ENCODE data around the gene RAD21L1.
A peak's percentile ranks its signal among the peaks of the same experiment; 100 is the strongest.

The RAD21L1 gene

DNA sequence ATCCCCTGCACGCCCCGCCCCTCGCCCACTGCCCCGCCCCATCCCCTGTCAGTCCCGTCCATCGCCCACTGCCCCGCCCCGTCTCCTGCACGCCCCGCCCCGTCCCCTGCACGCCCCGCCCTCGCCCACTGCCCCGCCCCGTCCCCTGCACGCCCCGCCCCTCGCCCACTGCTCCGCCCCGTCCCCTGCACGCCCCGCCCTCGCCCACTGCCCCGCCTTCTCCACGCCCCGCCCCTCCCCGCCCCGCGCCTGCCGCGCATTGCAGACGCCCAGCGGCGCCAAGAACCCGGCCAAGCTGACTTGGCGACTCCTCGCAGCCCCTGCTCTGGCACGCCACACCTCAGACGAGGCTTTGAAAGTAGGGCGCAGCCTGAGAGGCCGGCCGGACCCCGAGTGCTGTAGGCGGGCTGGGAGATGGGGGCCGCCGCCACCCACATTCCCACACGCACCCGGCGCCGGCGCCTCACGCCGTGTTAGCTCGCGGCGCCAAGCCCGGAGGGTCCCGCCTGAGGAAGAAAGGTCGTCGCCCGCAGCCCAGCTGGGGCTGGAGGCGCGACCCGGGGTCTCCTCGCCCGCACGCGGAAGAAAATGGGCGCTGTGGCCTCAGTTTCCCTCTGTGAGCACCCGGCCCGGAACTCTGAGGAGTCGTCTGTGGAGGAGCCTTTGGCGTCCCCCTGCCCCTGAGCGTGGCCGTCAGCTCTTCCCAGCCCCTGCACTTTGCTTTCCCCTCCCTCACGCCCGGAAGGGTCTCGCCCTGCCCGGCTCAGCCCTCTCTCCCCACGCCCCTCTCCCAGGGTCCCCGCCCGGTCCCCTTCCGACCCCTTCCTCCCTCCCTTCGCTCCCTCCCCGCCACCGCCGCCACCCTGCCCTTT is at the start of gene RAD21L1:
Gene RAD21L1 (plus strand): TSS at position 262 of the 872 bp plus-strand sequence. CDS start 2,410 bp downstream, outside the sequence.
- TF ChIP-seq, protein P1, sequence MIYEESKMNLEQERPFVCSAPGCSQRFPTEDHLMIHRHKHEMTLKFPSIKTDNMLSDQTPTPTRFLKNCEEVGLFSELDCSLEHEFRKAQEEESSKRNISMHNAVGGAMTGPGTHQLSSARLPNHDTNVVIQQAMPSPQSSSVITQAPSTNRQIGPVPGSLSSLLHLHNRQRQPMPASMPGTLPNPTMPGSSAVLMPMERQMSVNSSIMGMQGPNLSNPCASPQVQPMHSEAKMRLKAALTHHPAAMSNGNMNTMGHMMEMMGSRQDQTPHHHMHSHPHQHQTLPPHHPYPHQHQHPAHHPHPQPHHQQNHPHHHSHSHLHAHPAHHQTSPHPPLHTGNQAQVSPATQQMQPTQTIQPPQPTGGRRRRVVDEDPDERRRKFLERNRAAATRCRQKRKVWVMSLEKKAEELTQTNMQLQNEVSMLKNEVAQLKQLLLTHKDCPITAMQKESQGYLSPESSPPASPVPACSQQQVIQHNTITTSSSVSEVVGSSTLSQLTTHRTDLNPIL (CRISPR knock-in tag; IDR thresholded peaks at IDR 0.05; ENCODE audit: low read depth): no peak
- TF ChIP-seq ISL1 (CRISPR knock-in tag; IDR thresholded peaks at IDR 0.05) (no peak), ZNF8 (CRISPR knock-in tag; IDR thresholded peaks at IDR 0.05) (no peak), TCF4 (CRISPR knock-in tag; IDR thresholded peaks at IDR 0.05; ENCODE audit: borderline replicate concordance) (no peak), ZC3H10 (CRISPR knock-in tag; IDR thresholded peaks at IDR 0.05) (no peak)
- TF ChIP-seq, protein P2, sequence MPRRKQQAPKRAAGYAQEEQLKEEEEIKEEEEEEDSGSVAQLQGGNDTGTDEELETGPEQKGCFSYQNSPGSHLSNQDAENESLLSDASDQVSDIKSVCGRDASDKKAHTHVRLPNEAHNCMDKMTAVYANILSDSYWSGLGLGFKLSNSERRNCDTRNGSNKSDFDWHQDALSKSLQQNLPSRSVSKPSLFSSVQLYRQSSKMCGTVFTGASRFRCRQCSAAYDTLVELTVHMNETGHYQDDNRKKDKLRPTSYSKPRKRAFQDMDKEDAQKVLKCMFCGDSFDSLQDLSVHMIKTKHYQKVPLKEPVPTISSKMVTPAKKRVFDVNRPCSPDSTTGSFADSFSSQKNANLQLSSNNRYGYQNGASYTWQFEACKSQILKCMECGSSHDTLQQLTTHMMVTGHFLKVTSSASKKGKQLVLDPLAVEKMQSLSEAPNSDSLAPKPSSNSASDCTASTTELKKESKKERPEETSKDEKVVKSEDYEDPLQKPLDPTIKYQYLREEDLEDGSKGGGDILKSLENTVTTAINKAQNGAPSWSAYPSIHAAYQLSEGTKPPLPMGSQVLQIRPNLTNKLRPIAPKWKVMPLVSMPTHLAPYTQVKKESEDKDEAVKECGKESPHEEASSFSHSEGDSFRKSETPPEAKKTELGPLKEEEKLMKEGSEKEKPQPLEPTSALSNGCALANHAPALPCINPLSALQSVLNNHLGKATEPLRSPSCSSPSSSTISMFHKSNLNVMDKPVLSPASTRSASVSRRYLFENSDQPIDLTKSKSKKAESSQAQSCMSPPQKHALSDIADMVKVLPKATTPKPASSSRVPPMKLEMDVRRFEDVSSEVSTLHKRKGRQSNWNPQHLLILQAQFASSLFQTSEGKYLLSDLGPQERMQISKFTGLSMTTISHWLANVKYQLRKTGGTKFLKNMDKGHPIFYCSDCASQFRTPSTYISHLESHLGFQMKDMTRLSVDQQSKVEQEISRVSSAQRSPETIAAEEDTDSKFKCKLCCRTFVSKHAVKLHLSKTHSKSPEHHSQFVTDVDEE (CRISPR knock-in tag; IDR thresholded peaks at IDR 0.05): 0 out of 2 replicates have a peak, but pooled peaks have one; percentile 35
- peak; percentile 85 for ATAC-seq

DNA sequence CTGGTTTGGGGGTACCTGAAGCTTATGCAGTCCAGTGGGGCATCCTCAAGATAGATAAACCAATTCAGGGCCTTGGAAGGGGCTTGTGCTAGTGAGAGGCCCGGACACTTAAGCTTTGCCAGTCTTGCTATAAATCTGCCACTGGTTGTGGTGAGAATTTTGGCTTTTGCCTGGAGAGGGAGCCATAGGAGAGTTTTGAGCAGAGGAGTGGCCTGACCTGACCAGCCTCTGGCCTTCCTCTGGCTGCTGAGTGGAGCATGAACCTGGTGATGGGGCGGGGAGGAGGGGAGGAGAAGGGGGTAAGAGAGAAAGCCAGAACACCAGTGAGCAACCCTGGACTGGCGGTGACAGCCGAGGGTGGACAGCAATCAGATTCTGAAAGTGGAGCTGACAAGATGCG is 48.2 kb upstream of the RAD21L1 start:
- peak; percentile 62 for ATAC-seq

More for the DNA sequence above, 48.2 kb upstream of the RAD21L1 start:
- TF ChIP-seq ARNTL (CRISPR knock-in tag; IDR thresholded peaks at IDR 0.05; ENCODE audit: borderline replicate concordance, low read depth) (no peak), PPARA (CRISPR knock-in tag; IDR thresholded peaks at IDR 0.05; ENCODE audit: borderline replicate concordance) (no peak), RARB (CRISPR knock-in tag; IDR thresholded peaks at IDR 0.05) (no peak), ZFP30 (CRISPR knock-in tag; IDR thresholded peaks at IDR 0.05) (no peak), TOX (CRISPR knock-in tag; IDR thresholded peaks at IDR 0.05; ENCODE audit: borderline replicate concordance) (no peak), GLIS3 (CRISPR knock-in tag; IDR thresholded peaks at IDR 0.05) (no peak), OSR1 (CRISPR knock-in tag; IDR thresholded peaks at IDR 0.05) (no peak), ZC3H10 (CRISPR knock-in tag; IDR thresholded peaks at IDR 0.05) (no peak), BACH2 (CRISPR knock-in tag; IDR thresholded peaks at IDR 0.05; ENCODE audit: borderline replicate concordance) (no peak), ZFP3 (CRISPR knock-in tag; IDR thresholded peaks at IDR 0.05) (no peak), SNAI2 (CRISPR knock-in tag; IDR thresholded peaks at IDR 0.05) (no peak), ESRRG (CRISPR knock-in tag; IDR thresholded peaks at IDR 0.05) (no peak), ZNF8 (CRISPR knock-in tag; IDR thresholded peaks at IDR 0.05) (no peak), CSDC2 (CRISPR knock-in tag; IDR thresholded peaks at IDR 0.05) (no peak), TCF4 (CRISPR knock-in tag; IDR thresholded peaks at IDR 0.05; ENCODE audit: borderline replicate concordance) (no peak)
- TF ChIP-seq, protein P1 (CRISPR knock-in tag; IDR thresholded peaks at IDR 0.05; ENCODE audit: low read depth): no peak
- TF ChIP-seq, protein P3, sequence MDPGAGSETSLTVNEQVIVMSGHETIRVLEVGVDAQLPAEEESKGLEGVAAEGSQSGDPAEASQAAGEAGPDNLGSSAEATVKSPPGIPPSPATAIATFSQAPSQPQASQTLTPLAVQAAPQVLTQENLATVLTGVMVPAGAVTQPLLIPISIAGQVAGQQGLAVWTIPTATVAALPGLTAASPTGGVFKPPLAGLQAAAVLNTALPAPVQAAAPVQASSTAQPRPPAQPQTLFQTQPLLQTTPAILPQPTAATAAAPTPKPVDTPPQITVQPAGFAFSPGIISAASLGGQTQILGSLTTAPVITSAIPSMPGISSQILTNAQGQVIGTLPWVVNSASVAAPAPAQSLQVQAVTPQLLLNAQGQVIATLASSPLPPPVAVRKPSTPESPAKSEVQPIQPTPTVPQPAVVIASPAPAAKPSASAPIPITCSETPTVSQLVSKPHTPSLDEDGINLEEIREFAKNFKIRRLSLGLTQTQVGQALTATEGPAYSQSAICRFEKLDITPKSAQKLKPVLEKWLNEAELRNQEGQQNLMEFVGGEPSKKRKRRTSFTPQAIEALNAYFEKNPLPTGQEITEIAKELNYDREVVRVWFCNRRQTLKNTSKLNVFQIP (CRISPR knock-in tag; IDR thresholded peaks at IDR 0.05; ENCODE audit: borderline replicate concordance, low read depth): no peak
- TF ChIP-seq, protein P2 (CRISPR knock-in tag; IDR thresholded peaks at IDR 0.05): no peak
- TF ChIP-seq, protein P4, sequence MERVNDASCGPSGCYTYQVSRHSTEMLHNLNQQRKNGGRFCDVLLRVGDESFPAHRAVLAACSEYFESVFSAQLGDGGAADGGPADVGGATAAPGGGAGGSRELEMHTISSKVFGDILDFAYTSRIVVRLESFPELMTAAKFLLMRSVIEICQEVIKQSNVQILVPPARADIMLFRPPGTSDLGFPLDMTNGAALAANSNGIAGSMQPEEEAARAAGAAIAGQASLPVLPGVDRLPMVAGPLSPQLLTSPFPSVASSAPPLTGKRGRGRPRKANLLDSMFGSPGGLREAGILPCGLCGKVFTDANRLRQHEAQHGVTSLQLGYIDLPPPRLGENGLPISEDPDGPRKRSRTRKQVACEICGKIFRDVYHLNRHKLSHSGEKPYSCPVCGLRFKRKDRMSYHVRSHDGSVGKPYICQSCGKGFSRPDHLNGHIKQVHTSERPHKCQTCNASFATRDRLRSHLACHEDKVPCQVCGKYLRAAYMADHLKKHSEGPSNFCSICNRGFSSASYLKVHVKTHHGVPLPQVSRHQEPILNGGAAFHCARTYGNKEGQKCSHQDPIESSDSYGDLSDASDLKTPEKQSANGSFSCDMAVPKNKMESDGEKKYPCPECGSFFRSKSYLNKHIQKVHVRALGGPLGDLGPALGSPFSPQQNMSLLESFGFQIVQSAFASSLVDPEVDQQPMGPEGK (CRISPR knock-in tag; IDR thresholded peaks at IDR 0.05; ENCODE audit: borderline replicate concordance): no peak
- TF ChIP-seq, protein P5, sequence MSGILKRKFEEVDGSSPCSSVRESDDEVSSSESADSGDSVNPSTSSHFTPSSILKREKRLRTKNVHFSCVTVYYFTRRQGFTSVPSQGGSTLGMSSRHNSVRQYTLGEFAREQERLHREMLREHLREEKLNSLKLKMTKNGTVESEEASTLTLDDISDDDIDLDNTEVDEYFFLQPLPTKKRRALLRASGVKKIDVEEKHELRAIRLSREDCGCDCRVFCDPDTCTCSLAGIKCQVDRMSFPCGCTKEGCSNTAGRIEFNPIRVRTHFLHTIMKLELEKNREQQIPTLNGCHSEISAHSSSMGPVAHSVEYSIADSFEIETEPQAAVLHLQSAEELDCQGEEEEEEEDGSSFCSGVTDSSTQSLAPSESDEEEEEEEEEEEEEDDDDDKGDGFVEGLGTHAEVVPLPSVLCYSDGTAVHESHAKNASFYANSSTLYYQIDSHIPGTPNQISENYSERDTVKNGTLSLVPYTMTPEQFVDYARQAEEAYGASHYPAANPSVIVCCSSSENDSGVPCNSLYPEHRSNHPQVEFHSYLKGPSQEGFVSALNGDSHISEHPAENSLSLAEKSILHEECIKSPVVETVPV (CRISPR knock-in tag; IDR thresholded peaks at IDR 0.05): no peak

Measured in SK-N-SH treated with all-trans-retinoic acid at 6 μM for 48 hours (cell line).